ENCODE measurements around the gene ATM. TPM values are rescaled to one million over a fixed set of nuclear protein-coding genes. Genes with fewer than 3 reads are reported as not detected.
"Not testable (repeated sequence)": the region's sequence is repeated elsewhere in the genome, so short reads cannot be mapped to it uniquely, and the experiment has no call there.

The ATM gene
- total and polyA plus RNA-seq, 2 experiments from 2014 or later, result 7.5 to 43.0 TPM

GRCh38 chr11:108278546-108278945 is 55.7 kb downstream of the ATM start:
- H3K4me3 ChIP-seq, result no peak overlapping the region
- H3K27me3 ChIP-seq, result no peaks in the 10 kb centered on the region
- H4K20me1 ChIP-seq (ENCODE audit: insufficient read depth, poor library complexity, severe bottlenecking), result no peaks in the 10 kb centered on the region
- DNase-seq (ENCODE audit: low spot score), result no peak
- TF ChIP-seq CTCF (IDR thresholded peaks at IDR 0.05; ENCODE audit: poor library complexity), result no peak
- TF ChIP-seq EZH2phosphoT487 (IDR thresholded peaks at IDR 0.05; ENCODE audit: low read depth, severe bottlenecking, unreplicated experiment), result no peak
- no peak for TF ChIP-seq EZH2 (IDR thresholded peaks at IDR 0.05; ENCODE audit: borderline replicate concordance)
- H3K79me2 ChIP-seq, result no peaks in the 10 kb centered on the region
- no peaks in the 10 kb centered on the region for H3K9me3 ChIP-seq (ENCODE audit: low read depth)
- H2AFZ ChIP-seq, result no peak overlapping the region
- WGBS (ENCODE audit: low lambda C conversion rate, missing lambda C conversion rate), result 41% methylated on average over 4 of the region's 4 CpGs
- no peaks in the 10 kb centered on the region for H3K4me1 ChIP-seq (ENCODE audit: insufficient read depth)
- H3K9me2 ChIP-seq (replicated peaks; ENCODE audit: insufficient read depth), result no peaks in the 10 kb centered on the region
- no peak overlapping the region for H3K27ac ChIP-seq
- no peaks in the 10 kb centered on the region for H3K36me3 ChIP-seq (replicated peaks; ENCODE audit: insufficient read depth, low read depth)
- no peak overlapping the region for H3K4me2 ChIP-seq

DNA sequence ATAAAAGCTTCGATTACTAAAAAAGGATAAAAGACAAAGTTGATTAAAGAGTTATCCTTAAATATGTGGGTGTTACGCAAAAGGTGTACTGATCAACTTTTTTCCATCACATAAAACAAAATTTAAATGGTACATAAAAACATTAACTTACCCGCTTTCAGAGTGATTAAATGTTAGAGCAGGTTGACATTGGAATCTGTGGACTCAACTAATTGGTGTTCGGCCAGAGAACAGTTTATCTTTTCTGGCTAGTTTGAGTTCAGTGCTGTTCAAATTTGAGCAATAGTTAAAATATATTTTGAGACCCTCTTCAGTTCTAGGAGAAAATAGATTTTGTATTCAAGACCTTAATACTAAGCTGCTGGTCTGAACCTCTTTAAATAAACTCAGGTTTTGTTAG is 56.1 kb downstream of the ATM start:
- 63% methylated on average over 4 of the region's 4 CpGs for WGBS (ENCODE audit: low lambda C conversion rate, missing lambda C conversion rate)

GRCh38 chr11:108286370-108286769 is 63.5 kb downstream of the ATM start:
- Histone ChIP-seq H3K9me3 (ENCODE audit: low read depth) (no peaks in the 10 kb centered on the region), H3K79me2 (no peaks in the 10 kb centered on the region), H3K4me2 (no peak overlapping the region), H3K27me3 (no peaks in the 10 kb centered on the region), H3K9me2 (replicated peaks; ENCODE audit: insufficient read depth) (no peaks in the 10 kb centered on the region), H3K27ac (no peak overlapping the region), H3K4me1 (ENCODE audit: insufficient read depth) (no peaks in the 10 kb centered on the region), H2AFZ (no peak overlapping the region), H3K4me3 (no peak overlapping the region), H4K20me1 (ENCODE audit: insufficient read depth, poor library complexity, severe bottlenecking) (no peaks in the 10 kb centered on the region), H3K36me3 (replicated peaks; ENCODE audit: insufficient read depth, low read depth) (no peaks in the 10 kb centered on the region)
- DNase-seq (ENCODE audit: low spot score), result no peak
- TF ChIP-seq EZH2phosphoT487 (IDR thresholded peaks at IDR 0.05; ENCODE audit: low read depth, severe bottlenecking, unreplicated experiment) (no peak), CTCF (IDR thresholded peaks at IDR 0.05; ENCODE audit: poor library complexity) (no peak), EZH2 (IDR thresholded peaks at IDR 0.05; ENCODE audit: borderline replicate concordance) (no peak)
- 94% methylated on average over 1 of the region's 1 CpG for WGBS (ENCODE audit: low lambda C conversion rate, missing lambda C conversion rate)

More for the DNA sequence above, 56.1 kb downstream of the ATM start:
- no peak overlapping the region for H2AFZ ChIP-seq
- H3K9me2 ChIP-seq (replicated peaks; ENCODE audit: insufficient read depth), result no peaks in the 10 kb centered on the region
- no peak for TF ChIP-seq CTCF (IDR thresholded peaks at IDR 0.05; ENCODE audit: poor library complexity)
- no peak for TF ChIP-seq EZH2 (IDR thresholded peaks at IDR 0.05; ENCODE audit: borderline replicate concordance)
- no peak for TF ChIP-seq EZH2phosphoT487 (IDR thresholded peaks at IDR 0.05; ENCODE audit: low read depth, severe bottlenecking, unreplicated experiment)
- no peaks in the 10 kb centered on the region for H3K4me1 ChIP-seq (ENCODE audit: insufficient read depth)
- no peaks in the 10 kb centered on the region for H3K36me3 ChIP-seq (replicated peaks; ENCODE audit: insufficient read depth, low read depth)
- no peak overlapping the region for H3K27ac ChIP-seq
- H3K27me3 ChIP-seq, result no peaks in the 10 kb centered on the region
- H3K79me2 ChIP-seq, result no peaks in the 10 kb centered on the region
- no peak for DNase-seq (ENCODE audit: low spot score)
- no peaks in the 10 kb centered on the region for H4K20me1 ChIP-seq (ENCODE audit: insufficient read depth, poor library complexity, severe bottlenecking)
- H3K4me3 ChIP-seq, result no peak overlapping the region
- no peaks in the 10 kb centered on the region for H3K9me3 ChIP-seq (ENCODE audit: low read depth)
- peak overlapping the region; percentile 2 for H3K4me2 ChIP-seq

DNA sequence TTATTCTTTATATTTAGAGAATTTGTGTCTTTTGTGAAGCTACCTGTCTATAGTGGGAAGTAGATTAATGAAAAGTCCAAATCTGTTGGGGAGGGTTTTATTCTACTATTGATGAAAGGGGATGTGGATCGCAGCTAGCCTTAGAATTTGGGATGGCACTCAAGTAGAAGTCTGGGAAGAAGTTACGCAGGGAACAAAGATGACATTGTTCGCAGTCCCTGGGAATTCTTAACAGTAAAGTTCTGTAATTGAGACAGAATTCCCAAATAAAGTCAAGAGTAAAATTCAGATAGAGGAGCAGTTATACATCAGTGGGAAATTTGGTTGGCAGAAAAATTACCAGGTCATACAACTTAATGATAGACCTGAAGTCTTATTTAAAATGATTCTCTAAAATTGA is 64.1 kb downstream of the ATM start:
- Histone ChIP-seq H3K27me3 (no peaks in the 10 kb centered on the region), H3K79me2 (no peaks in the 10 kb centered on the region), H3K9me3 (ENCODE audit: low read depth) (no peaks in the 10 kb centered on the region), H2AFZ (no peak overlapping the region), H3K9me2 (replicated peaks; ENCODE audit: insufficient read depth) (no peaks in the 10 kb centered on the region), H3K27ac (no peak overlapping the region), H3K36me3 (replicated peaks; ENCODE audit: insufficient read depth, low read depth) (no peaks in the 10 kb centered on the region), H3K4me3 (no peak overlapping the region), H3K4me1 (ENCODE audit: insufficient read depth) (no peaks in the 10 kb centered on the region), H3K4me2 (no peak overlapping the region), H4K20me1 (ENCODE audit: insufficient read depth, poor library complexity, severe bottlenecking) (no peaks in the 10 kb centered on the region)
- DNase-seq (ENCODE audit: low spot score), result no peak
- WGBS (ENCODE audit: low lambda C conversion rate, missing lambda C conversion rate), result 94% methylated on average over 3 of the region's 3 CpGs
- TF ChIP-seq EZH2phosphoT487 (IDR thresholded peaks at IDR 0.05; ENCODE audit: low read depth, severe bottlenecking, unreplicated experiment) (no peak), EZH2 (IDR thresholded peaks at IDR 0.05; ENCODE audit: borderline replicate concordance) (no peak), CTCF (IDR thresholded peaks at IDR 0.05; ENCODE audit: poor library complexity) (no peak)

- not testable (repeated sequence) for H2AFZ ChIP-seq; H3K4me1 ChIP-seq (ENCODE audit: insufficient read depth); H3K36me3 ChIP-seq (replicated peaks; ENCODE audit: insufficient read depth, low read depth); H3K9me3 ChIP-seq (ENCODE audit: low read depth); H3K4me3 ChIP-seq; H3K4me2 ChIP-seq; H3K9me2 ChIP-seq (replicated peaks; ENCODE audit: insufficient read depth); H3K79me2 ChIP-seq; H3K27ac ChIP-seq; H3K27me3 ChIP-seq; DNase-seq (ENCODE audit: low spot score); H4K20me1 ChIP-seq (ENCODE audit: insufficient read depth, poor library complexity, severe bottlenecking)
Measured at GRCh38 chr11:108289066-108289465, 66.2 kb downstream of the ATM start.

Measured in hepatocyte (in vitro differentiated cells).